Liver (tissue), 9 donors: ENCODE results near the gene NKAIN2. TPM values are rescaled to one million over a fixed set of nuclear protein-coding genes. Genes with fewer than 3 reads are reported as not detected.
"Not testable (repeated sequence)": the region's sequence is repeated elsewhere in the genome, so short reads cannot be mapped to it uniquely, and the experiment has no call there.

Experiments
- DNase-seq: peaks from one replicate; pipeline ENCODE4 v3.0.0-alpha.2; 2017; ENCODE audit warnings: low spot score
- H3K27ac ChIP-seq, 2 donors: one replicate each; pipeline ENCODE4 v1.7.0; 2013; ENCODE audit warnings: inconsistent platforms in 2 of 2, low read length in 2 of 2, control low read depth in 1 of 2, low read depth in 1 of 2, mild to moderate bottlenecking in 1 of 2
- H3K27me3 ChIP-seq, 4 donors: one replicate each; pipeline versions ENCODE4 v1.6.1 to v1.7.0; 2013; ENCODE audit warnings: low read length in 3 of 4, inconsistent platforms in 1 of 4, mild to moderate bottlenecking in 1 of 4, moderate library complexity in 1 of 4; ENCODE audit not compliant: control insufficient read depth in 4 of 4, insufficient read depth in 4 of 4
- H3K36me3 ChIP-seq, 4 donors: one replicate each; pipeline versions ENCODE4 v1.6.1 to v1.7.0; 2013; ENCODE audit warnings: low read length in 3 of 4, mild to moderate bottlenecking in 3 of 4, low read depth in 1 of 4, moderate library complexity in 1 of 4; ENCODE audit not compliant: control insufficient read depth in 4 of 4, insufficient read depth in 3 of 4
- H3K4me1 ChIP-seq, 4 donors: one replicate each; pipeline versions ENCODE4 v1.6.1 to v1.7.0; 2013; ENCODE audit warnings: low read length in 3 of 4, mild to moderate bottlenecking in 3 of 4, moderate library complexity in 1 of 4; ENCODE audit not compliant: control insufficient read depth in 4 of 4, insufficient read depth in 4 of 4
- H3K4me3 ChIP-seq, 3 donors: one replicate each; pipeline versions ENCODE4 v1.6.1 to v1.7.0; 2013; ENCODE audit warnings: low read length in 3 of 3, control low read depth in 1 of 3, low read depth in 1 of 3, mild to moderate bottlenecking in 1 of 3
- H3K9ac ChIP-seq, 2 donors: one replicate each; pipeline ENCODE4 v1.7.0; 2013; ENCODE audit warnings: low read length in 2 of 2, mild to moderate bottlenecking in 2 of 2, moderate library complexity in 2 of 2, control low read depth in 1 of 2, low read depth in 1 of 2
- H3K9me3 ChIP-seq, 4 donors: one replicate each; pipeline versions ENCODE4 v1.6.1 to v1.7.0; 2013; ENCODE audit warnings: low read length in 3 of 4; ENCODE audit not compliant: control insufficient read depth in 4 of 4
- ATF3 ChIP-seq: IDR thresholded peaks from 2 replicates; pipeline ENCODE4 v1.6.1; 2016; ENCODE audit warnings: antibody characterized with exemption
- CTCF ChIP-seq: fragments of 150-350 bp; IDR thresholded peaks from 2 replicates; pipeline ENCODE4 v1.5.1; 2017; ENCODE audit warnings: improper control_type of control experiment, low read depth, low read length; ENCODE audit not compliant: missing input control
- FOXA2 ChIP-seq: IDR thresholded peaks from 2 replicates; pipeline ENCODE4 v1.6.1; 2016; ENCODE audit warnings: antibody characterized with exemption
- HNF4G ChIP-seq: IDR thresholded peaks from 2 replicates; pipeline ENCODE4 v1.6.1; 2016; ENCODE audit warnings: antibody characterized with exemption
- JUND ChIP-seq, 2 donors: IDR thresholded peaks; 2 replicates each; pipeline ENCODE4 v1.6.1; 2016; ENCODE audit warnings: antibody characterized with exemption in 2 of 2
- NR2F2 ChIP-seq: IDR thresholded peaks from 2 replicates; pipeline ENCODE4 v1.6.1; 2016; ENCODE audit warnings: antibody characterized with exemption
- REST ChIP-seq: IDR thresholded peaks from 2 replicates; pipeline ENCODE4 v1.6.1; 2016; ENCODE audit warnings: antibody characterized with exemption, mild to moderate bottlenecking
- RXRA ChIP-seq, 2 donors: IDR thresholded peaks; 2 replicates each; pipeline ENCODE4 v1.6.1; 2017 to 2018; ENCODE audit warnings: antibody characterized with exemption in 2 of 2, mild to moderate bottlenecking in 1 of 2
- SP1 ChIP-seq: IDR thresholded peaks from 2 replicates; pipeline ENCODE4 v1.6.1; 2018; ENCODE audit warnings: antibody characterized with exemption, mild to moderate bottlenecking
- TAF1 ChIP-seq: conservative IDR thresholded peaks from 2 replicates; pipeline ENCODE4 v1.6.1; 2016; ENCODE audit warnings: antibody characterized with exemption, mild to moderate bottlenecking
- YY1 ChIP-seq: IDR thresholded peaks from 2 replicates; pipeline ENCODE4 v1.6.1; 2016; ENCODE audit warnings: antibody characterized with exemption, mild to moderate bottlenecking
- WGBS: extraction: QIAGEN DNeasy Blood & Tissue Kit; methylation state at CpG from one replicate; pipeline ENCODE4 v1.1.7; 2013; 5-methylcytosine and 5-hydroxymethylcytosine counted together
- polyA plus RNA-seq, 2 donors: library from polyadenylated mRNA; stranded (reverse) in 1 of 2; unstranded in 1 of 2; fragments of 200-250 nt in 1 of 2; fragments of >200 nt in 1 of 2; fragmentation: Nextera tagmentation in 1 of 2; extraction: Ambion mirVana in 1 of 2; gene quantifications; one replicate each; pipeline versions ENCODE4 v1.2.1 to v1.2.3, GENCODE V29; 2013 to 2015
- total RNA-seq, 2 donors: library from RNA; depleted of rRNA; stranded (reverse); fragments of >200 nt; gene quantifications; one replicate each; pipeline ENCODE4 v1.2.3, GENCODE V29; 2014
- donor health status: healthy.
- donor health status: healthy.
- donor health status: healthy.
- donor health status: healthy.
- donor health status: healthy.

Gene NKAIN2
- total and polyA plus RNA-seq, 4 donors = 0.05 to 0.14 TPM; not detected in 2

GRCh38 chr6:124334359-124334758 is 530.7 kb downstream of the NKAIN2 start:
- Histone ChIP-seq H3K4me3 (no peak overlapping the region), H3K9ac (no peak overlapping the region), H3K4me1 (no peaks in the 10 kb centered on the region), H3K27ac (no peak overlapping the region), H3K9me3 (no peaks in the 10 kb centered on the region), H3K36me3 (no peaks in the 10 kb centered on the region), H3K27me3 (no peaks in the 10 kb centered on the region)
- no peak for DNase-seq
- no peak for TF ChIP-seq FOXA2
- no peak for TF ChIP-seq ATF3
- TF ChIP-seq CTCF = no peak
- TF ChIP-seq YY1 = no peak
- TF ChIP-seq TAF1 = no peak
- TF ChIP-seq NR2F2 = no peak
- TF ChIP-seq REST = no peak
- TF ChIP-seq HNF4G = no peak
- no peak for TF ChIP-seq JUND (IDR thresholded peaks at IDR 0.05)
- TF ChIP-seq RXRA (IDR thresholded peaks at IDR 0.05) = no peak
- 59% methylated on average over 4 of the region's 4 CpGs for WGBS

- Histone ChIP-seq H3K4me3 (no peak overlapping the region), H3K36me3 (no peaks in the 10 kb centered on the region), H3K27ac (no peak overlapping the region), H3K9ac (no peak overlapping the region), H3K4me1 (no peaks in the 10 kb centered on the region), H3K9me3 (no peaks in the 10 kb centered on the region), H3K27me3 (no peaks in the 10 kb centered on the region)
- TF ChIP-seq SP1 (no peak), YY1 (no peak), REST (no peak)
- DNase-seq = no peak
- WGBS = 72% methylated on average over 5 of the region's 5 CpGs
Measured at GRCh38 chr6:124339610-124340334, 536.1 kb downstream of the NKAIN2 start.

- not testable (repeated sequence) for H3K4me1 ChIP-seq, H3K27ac ChIP-seq, H3K9ac ChIP-seq, H3K9me3 ChIP-seq, H3K27me3 ChIP-seq, H3K36me3 ChIP-seq, H3K4me3 ChIP-seq, DNase-seq
- 81% methylated on average over 6 of the region's 6 CpGs for WGBS
Measured at GRCh38 chr6:124348339-124348738, 544.7 kb downstream of the NKAIN2 start.
